GM21515 (cell line): Measurements from ENCODE around the gene GGA1.
"Not testable (repeated sequence)": the region's sequence is repeated elsewhere in the genome, so short reads cannot be mapped to it uniquely, and the experiment has no call there.

Experiments used
- ATAC-seq: cut with Tn5 transposase; IDR thresholded peaks from one replicate; pipeline ENCODE4 v1.9.1; 2021; ENCODE audit not compliant: unreplicated experiment

GGA1 gene

GRCh38 chr22:37571258-37571991 lies 37.2 kb upstream of the GGA1 start:
- no peak for ATAC-seq

GRCh38 chr22:37571992-37572373 lies 36.7 kb upstream of the GGA1 start:
- no peak for ATAC-seq

GRCh38 chr22:37575490-37576003 lies 33.1 kb upstream of the GGA1 start:
- no peak for ATAC-seq

GRCh38 chr22:37578002-37578401 lies 30.6 kb upstream of the GGA1 start:
- ATAC-seq = no peak

GRCh38 chr22:37581504-37581903 lies 27.1 kb upstream of the GGA1 start:
- no peak for ATAC-seq

- no peak for ATAC-seq
These were observed 26.1 kb upstream of the GGA1 start for GRCh38 chr22:37582526-37582925.

GRCh38 chr22:37588546-37589215 lies 20.0 kb upstream of the GGA1 start:
- ATAC-seq = no peak

GRCh38 chr22:37589636-37590035 lies 19.0 kb upstream of the GGA1 start:
- no peak for ATAC-seq

GRCh38 chr22:37591081-37591480 lies 17.6 kb upstream of the GGA1 start:
- ATAC-seq = not testable (repeated sequence)

GRCh38 chr22:37591823-37592404 lies 16.7 kb upstream of the GGA1 start:
- ATAC-seq = no peak

- no peak for ATAC-seq
These were observed 14.4 kb upstream of the GGA1 start for GRCh38 chr22:37594237-37594636.

GRCh38 chr22:37599153-37599552 lies 9.5 kb upstream of the GGA1 start:
- ATAC-seq = no peak

- ATAC-seq = no peak
These were observed 7.5 kb upstream of the GGA1 start for GRCh38 chr22:37601203-37601539.

GRCh38 chr22:37601540-37602442 lies 6.8 kb upstream of the GGA1 start:
- ATAC-seq = no peak

- ATAC-seq = not testable (repeated sequence)
These were observed 5.9 kb upstream of the GGA1 start for GRCh38 chr22:37602546-37603277.

- ATAC-seq = no peak
These were observed 4.6 kb upstream of the GGA1 start for GRCh38 chr22:37604074-37604473.

- no peak for ATAC-seq
These were observed 3.8 kb upstream of the GGA1 start for GRCh38 chr22:37604875-37605274.

GRCh38 chr22:37607010-37607934 lies 1.4 kb upstream of the GGA1 start:
- ATAC-seq = peak; percentile 30

- no peak for ATAC-seq
These were observed 628 bp upstream of the GGA1 start for GRCh38 chr22:37607935-37608476.
